AG04449 (cell line): ENCODE data around the gene SMYD3.

ENCODE experiments used
- CTCF ChIA-PET: fragments of 350-600 bp; formaldehyde crosslinking; extraction: SDS; loops from one replicate; lab custom pipeline; 2021; ENCODE audit warnings: antibody characterized with exemption; lab: Yijun Ruan, JAX
- POLR2A ChIA-PET: fragments of 400-600, 350-600 bp; formaldehyde crosslinking; extraction: SDS; loops from one replicate; lab custom pipeline; 2020; ENCODE audit warnings: antibody characterized with exemption, inconsistent platforms; lab: Yijun Ruan, JAX
- DNase-seq: peaks from one replicate; pipeline ENCODE4 v3.0.0-alpha.2; 2010; ENCODE audit warnings: low read depth, low spot score
- H3K4me3 ChIP-seq: 2 replicates; pipeline ENCODE4 v1.5.1; 2011; ENCODE audit warnings: low read depth, mild to moderate bottlenecking, control low read depth, low read length
- CTCF ChIP-seq: IDR thresholded peaks from one replicate; pipeline ENCODE4 v1.5.1; 2011; ENCODE audit warnings: mild to moderate bottlenecking, moderate library complexity, low read length, control low read depth, inconsistent platforms; ENCODE audit not compliant: insufficient read depth; ENCODE audit errors: missing control alignments

SMYD3 gene

GRCh38 chr1:246153796-246154212 is 353.3 kb downstream of the SMYD3 start:
- POLR2A ChIA-PET: no interaction called here
- no peak overlapping the region for H3K4me3 ChIP-seq
- CTCF ChIA-PET: interaction anchor here (1.0 to 2.1 kb wide), 2 partner anchors 8 to 10 kb away, joined by 3 to 5 read pairs; no protein-coding TSS in a partner anchor
- TF ChIP-seq CTCF: no peak
- DNase-seq: no peak

GRCh38 chr1:246152986-246153431 is 354.1 kb downstream of the SMYD3 start:
- no peak for DNase-seq
- ChIA-PET POLR2A (no interaction called here), CTCF (no interaction called here)
- no peak overlapping the region for H3K4me3 ChIP-seq
- no peak for TF ChIP-seq CTCF

- no peak overlapping the region for H3K4me3 ChIP-seq
- no peak for DNase-seq
- ChIA-PET POLR2A (no interaction called here), CTCF (interaction anchor here (0.6 kb wide), 1 partner anchor 8 kb away, joined by 3 read pairs; no protein-coding TSS in a partner anchor)
- TF ChIP-seq CTCF: no peak
These were observed 355.2 kb downstream of the SMYD3 start for GRCh38 chr1:246151796-246152434.

- ChIA-PET CTCF (no interaction called here), POLR2A (no interaction called here)
- TF ChIP-seq CTCF: no peak
- no peak for DNase-seq
- H3K4me3 ChIP-seq: no peak overlapping the region
These were observed 357.5 kb downstream of the SMYD3 start for GRCh38 chr1:246149543-246149942.

GRCh38 chr1:246147524-246148461 is 359.3 kb downstream of the SMYD3 start:
- DNase-seq: no peak
- no peak for TF ChIP-seq CTCF
- POLR2A ChIA-PET: no interaction called here
- no peak overlapping the region for H3K4me3 ChIP-seq
- CTCF ChIA-PET: interaction anchor here (1.0 kb wide), 1 partner anchor 135 kb away, joined by 3 read pairs; no protein-coding TSS in a partner anchor
